GM18517 (cell line): ENCODE results near the gene VCL.
"Not testable (repeated sequence)": the region's sequence is repeated elsewhere in the genome, so short reads cannot be mapped to it uniquely, and the experiment has no call there.

Experiments used
- ATAC-seq: cut with Tn5 transposase; IDR thresholded peaks from one replicate; pipeline ENCODE4 v1.9.1; 2021; ENCODE audit warnings: mild to moderate bottlenecking, moderate library complexity; ENCODE audit not compliant: unreplicated experiment

Gene VCL

GRCh38 chr10:74145133-74145532 lies 147.2 kb downstream of the VCL start:
- no peak for ATAC-seq

GRCh38 chr10:74146980-74147379 lies 149.1 kb downstream of the VCL start:
- ATAC-seq: not testable (repeated sequence)

- ATAC-seq: peak; percentile 34
These were observed 152.5 kb downstream of the VCL start, which contains the start of gene AP3M1 for GRCh38 chr10:74150204-74150989. Gene AP3M1, minus strand, starts transcription at chr10:74150828. Its CDS starts 12,449 bp downstream, at chr10:74138379.

- peak; percentile 80 for ATAC-seq
These were observed 153.3 kb downstream of the VCL start, which contains the start of gene ADK for GRCh38 chr10:74150990-74151878. Gene ADK, plus strand, starts transcription at chr10:74151221. Its CDS starts 58 bp downstream, at chr10:74151279.

DNA sequence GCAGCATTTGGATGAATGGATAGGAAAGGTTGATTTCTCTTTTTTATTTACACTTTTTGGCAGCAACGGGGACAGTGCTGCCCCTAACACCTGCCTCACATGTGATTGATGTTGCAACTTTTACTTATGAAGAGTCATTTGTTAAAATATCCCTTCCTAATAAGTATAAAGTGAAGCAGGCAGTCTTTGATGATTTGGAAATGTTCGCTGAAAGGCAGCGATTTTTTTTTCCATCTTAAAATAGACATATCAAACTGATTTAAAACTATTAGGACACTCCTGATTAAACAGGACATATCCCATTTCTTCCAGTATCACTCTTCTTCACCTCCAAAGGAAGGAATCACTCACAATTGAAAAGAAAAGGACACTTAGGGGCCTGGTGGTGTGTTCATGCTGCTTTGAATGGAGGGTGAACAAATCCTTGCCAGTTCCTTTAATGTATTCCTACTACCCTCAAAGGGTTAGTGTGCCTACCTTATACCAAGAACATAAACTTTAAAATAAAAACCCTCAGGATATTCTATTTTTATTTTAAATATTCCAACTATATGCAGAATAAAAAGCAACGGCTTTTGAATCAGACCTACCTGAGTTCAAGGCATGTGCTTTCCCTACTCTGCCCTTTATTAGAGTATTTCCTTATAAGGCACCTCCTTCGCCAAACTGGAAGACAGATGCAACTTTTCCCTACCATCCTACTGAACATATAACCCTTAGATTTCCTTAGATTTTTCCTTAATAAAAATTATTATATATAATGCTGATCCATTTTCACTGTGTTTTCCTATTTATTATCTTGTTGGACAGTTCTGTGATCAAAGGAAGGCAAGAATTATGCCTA lies 154.2 kb downstream of the VCL start:
- peak; percentile 0 for ATAC-seq

- no peak for ATAC-seq
These were observed 155.2 kb downstream of the VCL start for GRCh38 chr10:74153123-74153522.

- ATAC-seq: no peak
These were observed 155.8 kb downstream of the VCL start for GRCh38 chr10:74153676-74154075.

GRCh38 chr10:74156919-74157289 lies 159.0 kb downstream of the VCL start:
- ATAC-seq: no peak

DNA sequence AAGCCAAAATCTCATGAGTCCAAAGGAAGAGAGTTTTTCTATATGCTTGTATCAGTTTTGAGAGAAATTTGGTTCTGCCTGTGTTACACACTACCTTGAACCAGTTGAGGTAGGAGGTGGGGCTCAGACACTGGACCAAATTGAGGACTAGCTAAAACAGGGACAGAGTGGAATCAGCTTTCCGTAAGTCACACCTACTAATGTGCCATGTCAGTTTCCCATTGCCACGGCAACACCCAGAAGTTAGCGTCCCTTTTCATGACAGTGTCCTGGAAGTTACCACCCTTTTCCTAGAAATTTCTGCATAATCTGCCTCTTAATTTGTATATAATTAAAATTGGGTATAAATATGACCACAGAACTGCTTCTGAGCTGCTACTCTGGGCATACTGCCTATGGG lies 162.1 kb downstream of the VCL start:
- no peak for ATAC-seq

GRCh38 chr10:74163319-74164068 lies 165.6 kb downstream of the VCL start:
- ATAC-seq: no peak

GRCh38 chr10:74164716-74165529 lies 167.0 kb downstream of the VCL start:
- ATAC-seq: no peak

DNA sequence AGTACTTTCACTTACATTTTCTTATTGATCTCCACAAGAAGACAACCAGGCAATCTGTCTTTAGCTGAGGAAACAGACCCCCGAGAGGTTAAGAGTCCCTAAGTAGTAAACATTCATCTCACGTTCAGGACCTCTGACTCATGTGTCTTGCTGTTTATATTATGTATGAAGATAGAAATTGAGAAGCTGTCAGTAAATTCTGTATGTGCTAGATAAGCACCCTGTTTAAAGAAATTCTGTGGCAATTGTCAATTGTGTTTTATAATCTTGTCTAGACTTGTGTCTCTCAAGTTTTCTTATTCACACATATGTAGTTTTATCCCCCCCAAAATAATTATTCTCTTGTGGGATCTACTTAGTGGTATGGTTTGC lies 167.6 kb downstream of the VCL start:
- no peak for ATAC-seq

- no peak for ATAC-seq
These were observed 169.5 kb downstream of the VCL start for GRCh38 chr10:74167443-74167842.
